SK-N-SH (cell line): Measurements from ENCODE around the gene DNAH10. TPM values are rescaled to one million over a fixed set of nuclear protein-coding genes. Genes with fewer than 3 reads are reported as not detected.

Source experiments
- CTCF ChIA-PET: fragments of 300-600, 350-600 bp; formaldehyde crosslinking; extraction: SDS; loops from one replicate; lab custom pipeline; 2021; lab: Yijun Ruan, JAX
- POLR2A ChIA-PET: fragments of 350-600 bp; sonication (Branson Sonifier 250); formaldehyde crosslinking; extraction: SDS; loops from one replicate; lab custom pipeline; 2020; ENCODE audit warnings: antibody characterized with exemption, inconsistent platforms; lab: Yijun Ruan, JAX
- DNase-seq: peaks from one replicate; pipeline ENCODE4 v3.0.0; 2012
- H2AFZ ChIP-seq: fragments of 200-600 bp; sonication (generic); 2 replicates; pipeline ENCODE4 v1.8.1; 2016; ENCODE audit warnings: antibody characterized with exemption, mild to moderate bottlenecking, low read depth
- H3F3A ChIP-seq: fragments of 200-600 bp; sonication (generic); replicated peaks from 2 replicates; pipeline ENCODE3; 2016; ENCODE audit warnings: antibody characterized with exemption, mild to moderate bottlenecking; ENCODE audit not compliant: insufficient read depth
- H3K27ac ChIP-seq, 2 experiments: fragments of 200-500 bp in 1 of 2; fragments of 200-600 bp in 1 of 2; sonication (Bioruptor generic) in 1 of 2; sonication (generic), shearing (Covaris generic) in 1 of 2; 2 replicates each; pipeline versions ENCODE4 v1.5.1 to v1.6.1; 2014 to 2016; ENCODE audit warnings: low read depth in 2 of 2, inconsistent platforms in 1 of 2, low read length in 1 of 2, mild to moderate bottlenecking in 1 of 2, mixed read lengths in 1 of 2
- H3K27me3 ChIP-seq: fragments of 200-600 bp; sonication (generic), shearing (Covaris generic); 2 replicates; pipeline ENCODE4 v1.6.1; 2016; ENCODE audit warnings: mixed run types; ENCODE audit not compliant: insufficient read depth
- H3K36me3 ChIP-seq, 2 experiments: fragments of 200-500 bp in 1 of 2; fragments of 200-600 bp in 1 of 2; sonication (Bioruptor generic) in 1 of 2; sonication (generic) in 1 of 2; replicated peaks in 1 of 2; 2 replicates each; pipeline versions ENCODE3 to v1.5.1; 2014 to 2016; ENCODE audit warnings: low read length in 1 of 2, mild to moderate bottlenecking in 1 of 2; ENCODE audit not compliant: insufficient read depth in 2 of 2, control insufficient read depth in 1 of 2
- H3K4me1 ChIP-seq, 2 experiments: fragments of 200-500 bp in 1 of 2; fragments of 200-600 bp in 1 of 2; sonication (Bioruptor generic) in 1 of 2; sonication (generic), shearing (Covaris generic) in 1 of 2; 2 replicates each; pipeline versions ENCODE4 v1.5.1 to v1.6.1; 2014 to 2016; ENCODE audit warnings: low read depth in 1 of 2, low read length in 1 of 2, mixed run types in 1 of 2; ENCODE audit not compliant: insufficient read depth in 2 of 2, control insufficient read depth in 1 of 2
- H3K4me2 ChIP-seq: fragments of 200-600 bp; sonication (generic), shearing (Covaris generic); 2 replicates; pipeline ENCODE4 v1.6.1; 2017; ENCODE audit warnings: mixed run types
- H3K4me3 ChIP-seq, 2 experiments: fragments of 200-500 bp in 1 of 2; fragments of 200-600 bp in 1 of 2; sonication (Bioruptor generic) in 1 of 2; sonication (generic), shearing (Covaris generic) in 1 of 2; 2 replicates each; pipeline versions ENCODE4 v1.5.1 to v1.8.1; 2014 to 2016; ENCODE audit warnings: low read depth in 2 of 2, inconsistent platforms in 1 of 2, low read length in 1 of 2, mild to moderate bottlenecking in 1 of 2, mixed read lengths in 1 of 2, moderate library complexity in 1 of 2
- H3K79me2 ChIP-seq: fragments of 200-600 bp; sonication (generic); 2 replicates; pipeline ENCODE4 v1.8.1; 2017; ENCODE audit warnings: mild to moderate bottlenecking; ENCODE audit not compliant: insufficient read depth
- H3K9ac ChIP-seq: fragments of 200-600 bp; sonication (generic); 2 replicates; pipeline ENCODE4 v1.6.1; 2017; ENCODE audit warnings: mixed run types
- H3K9me2 ChIP-seq: fragments of 200-600 bp; sonication (generic); 2 replicates; pipeline ENCODE4 v1.6.1; 2017; ENCODE audit warnings: mixed run types
- H3K9me3 ChIP-seq: fragments of 200-600 bp; sonication (generic); 2 replicates; pipeline ENCODE4 v1.6.1; 2017; ENCODE audit warnings: mixed run types, mild to moderate bottlenecking, moderate library complexity
- H4K20me1 ChIP-seq: fragments of 200-600 bp; sonication (generic); 2 replicates; pipeline ENCODE4 v1.6.1; 2017; ENCODE audit warnings: mild to moderate bottlenecking, mixed run types; ENCODE audit not compliant: insufficient read depth
- FOSL2 ChIP-seq: IDR thresholded peaks from 2 replicates; pipeline ENCODE4 v1.4.0; 2012; ENCODE audit warnings: low read depth, mild to moderate bottlenecking, moderate library complexity, borderline replicate concordance
- FOXJ3 ChIP-seq: sonication (generic); formaldehyde crosslinking; IDR thresholded peaks from 2 replicates; pipeline ENCODE4 v1.5.1; 2020; ENCODE audit warnings: mild to moderate bottlenecking, missing genetic modification reagents
- GABPA ChIP-seq: IDR thresholded peaks from 2 replicates; pipeline ENCODE4 v1.4.0; 2012; ENCODE audit warnings: low read depth, mild to moderate bottlenecking
- MAX ChIP-seq: IDR thresholded peaks from 2 replicates; pipeline ENCODE4 v1.4.0; 2012; ENCODE audit warnings: low read depth
- POLR2AphosphoS5 ChIP-seq: IDR thresholded peaks from 2 replicates; pipeline ENCODE4 v1.6.1; 2012; ENCODE audit warnings: low read depth, low read length
- RCOR1 ChIP-seq: fragments of 150-350 bp; IDR thresholded peaks from 2 replicates; pipeline ENCODE4 v1.6.1; 2017; ENCODE audit warnings: antibody characterized with exemption, low read length
- REST ChIP-seq: IDR thresholded peaks from 2 replicates; pipeline ENCODE4 v1.6.1; 2012; ENCODE audit warnings: mild to moderate bottlenecking, low read depth, low read length, moderate library complexity
- SIN3A ChIP-seq: IDR thresholded peaks from 2 replicates; pipeline ENCODE4 v1.6.1; 2012; ENCODE audit warnings: low read depth, mild to moderate bottlenecking, low read length, moderate library complexity, borderline replicate concordance
- SMC3 ChIP-seq: IDR thresholded peaks from 2 replicates; pipeline ENCODE4 v1.6.1; 2012; ENCODE audit warnings: low read depth, low read length, improper control_type of control experiment
- TAF1 ChIP-seq: IDR thresholded peaks from 2 replicates; pipeline ENCODE4 v1.6.1; 2012; ENCODE audit warnings: low read depth, mild to moderate bottlenecking, low read length, moderate library complexity, borderline replicate concordance
- USF1 ChIP-seq: IDR thresholded peaks from 2 replicates; pipeline ENCODE4 v1.4.0; 2012; ENCODE audit warnings: low read depth, borderline replicate concordance
- USF2 ChIP-seq: fragments of 150-350 bp; IDR thresholded peaks from 2 replicates; pipeline ENCODE4 v1.6.1; 2017; ENCODE audit warnings: antibody characterized with exemption, low read length, low read depth, borderline replicate concordance
- YY1 ChIP-seq: IDR thresholded peaks from 2 replicates; pipeline ENCODE4 v1.4.0; 2012; ENCODE audit warnings: low read depth, mild to moderate bottlenecking
- WGBS: methylation state at CpG from one replicate; pipeline ENCODE4 v1.1.6; 2017; ENCODE audit warnings: low lambda C conversion rate; 5-methylcytosine and 5-hydroxymethylcytosine counted together
- polyA plus RNA-seq, 3 experiments: library from polyadenylated mRNA; depleted of rRNA; stranded (reverse); fragments of >200 nt; gene quantifications; 2 replicates each; pipeline ENCODE4 v1.2.3, GENCODE V29; 2012

Gene DNAH10
- polyA plus RNA-seq, 1 of the 3 experiments (the other 2 are of a cell fraction) = 0.13 TPM

GRCh38 chr12:123979566-123979965 is 217.5 kb downstream of the DNAH10 start:
- CTCF ChIA-PET = interaction anchor here (1.6 kb wide), 1 partner anchor 64 kb away, joined by 3 read pairs; no protein-coding TSS in a partner anchor

GRCh38 chr12:123982269-123982668 is 220.2 kb downstream of the DNAH10 start:
- peaks cover 8% of the 10 kb centered on the region for H3F3A ChIP-seq
- ChIA-PET CTCF (interaction anchor here (1.6 to 2.8 kb wide), 3 partner anchors 10 to 81 kb away, joined by 4 to 21 read pairs (median 10); no protein-coding TSS in a partner anchor), POLR2A (no interaction called here)
- no peak overlapping the region for H3K9ac ChIP-seq
- H3K36me3 ChIP-seq = peaks cover 29 to 49% of the 10 kb centered on the region in 2 experiments
- no peak overlapping the region for H3K27ac ChIP-seq
- 95% methylated on average over 7 of the region's 7 CpGs for WGBS
- DNase-seq = no peak
- no peak overlapping the region for H2AFZ ChIP-seq
- peaks cover 16% of the 10 kb centered on the region for H4K20me1 ChIP-seq
- H3K9me2 ChIP-seq = no peaks in the 10 kb centered on the region
- H3K79me2 ChIP-seq = peaks cover 84% of the 10 kb centered on the region
- H3K9me3 ChIP-seq = no peaks in the 10 kb centered on the region
- H3K4me1 ChIP-seq = peaks cover 0 to 8% of the 10 kb centered on the region in 2 experiments; a peak in 1 of 4 replicates
- no peaks in the 10 kb centered on the region for H3K27me3 ChIP-seq
- H3K4me2 ChIP-seq = no peak overlapping the region
- H3K4me3 ChIP-seq = no peak overlapping the region
- no peak for TF ChIP-seq TAF1
- TF ChIP-seq USF1 = no peak
- no peak for TF ChIP-seq REST
- TF ChIP-seq SIN3A = no peak
- TF ChIP-seq FOSL2 = no peak
- TF ChIP-seq USF2 = no peak
- no peak for TF ChIP-seq SMC3

More at GRCh38 chr12:123979566-123979965, 217.5 kb downstream of the DNAH10 start:
- Histone ChIP-seq H2AFZ (no peak overlapping the region), H3K9ac (no peak overlapping the region), H3K4me2 (no peak overlapping the region), H3K4me3 (no peak overlapping the region), H3F3A (peaks cover 8% of the 10 kb centered on the region), H3K4me1 (peaks cover 5 to 7% of the 10 kb centered on the region in 2 experiments; a peak in 3 of 4 replicates), H3K27me3 (no peaks in the 10 kb centered on the region), H3K9me2 (no peaks in the 10 kb centered on the region), H3K27ac (no peak overlapping the region), H3K79me2 (peaks cover 88% of the 10 kb centered on the region)
- WGBS = 96% methylated on average over 6 of the region's 6 CpGs
- no peak for DNase-seq
- POLR2A ChIA-PET = no interaction called here
- TF ChIP-seq YY1 (no peak), SMC3 (no peak), REST (no peak), SIN3A (no peak), MAX (no peak), FOSL2 (no peak), FOXJ3 (CRISPR knock-in tag) (no peak), POLR2AphosphoS5 (no peak), GABPA (no peak), RCOR1 (no peak)
- TF ChIP-seq, all 33 proteins: peak for 0
- H4K20me1 ChIP-seq = peaks cover 20% of the 10 kb centered on the region
- peaks cover 42 to 53% of the 10 kb centered on the region in 2 experiments for H3K36me3 ChIP-seq
- no peaks in the 10 kb centered on the region for H3K9me3 ChIP-seq
